ENCODE measurements around the gene ORMDL2. TPM values are rescaled to one million over a fixed set of nuclear protein-coding genes. Genes with fewer than 3 reads are reported as not detected.
"Not testable (repeated sequence)": the region's sequence is repeated elsewhere in the genome, so short reads cannot be mapped to it uniquely, and the experiment has no call there.

ORMDL2 gene
- total and polyA plus RNA-seq, 8 donors, result 0.89 to 53.9 (median 12.7) TPM; not detected in 1

DNA sequence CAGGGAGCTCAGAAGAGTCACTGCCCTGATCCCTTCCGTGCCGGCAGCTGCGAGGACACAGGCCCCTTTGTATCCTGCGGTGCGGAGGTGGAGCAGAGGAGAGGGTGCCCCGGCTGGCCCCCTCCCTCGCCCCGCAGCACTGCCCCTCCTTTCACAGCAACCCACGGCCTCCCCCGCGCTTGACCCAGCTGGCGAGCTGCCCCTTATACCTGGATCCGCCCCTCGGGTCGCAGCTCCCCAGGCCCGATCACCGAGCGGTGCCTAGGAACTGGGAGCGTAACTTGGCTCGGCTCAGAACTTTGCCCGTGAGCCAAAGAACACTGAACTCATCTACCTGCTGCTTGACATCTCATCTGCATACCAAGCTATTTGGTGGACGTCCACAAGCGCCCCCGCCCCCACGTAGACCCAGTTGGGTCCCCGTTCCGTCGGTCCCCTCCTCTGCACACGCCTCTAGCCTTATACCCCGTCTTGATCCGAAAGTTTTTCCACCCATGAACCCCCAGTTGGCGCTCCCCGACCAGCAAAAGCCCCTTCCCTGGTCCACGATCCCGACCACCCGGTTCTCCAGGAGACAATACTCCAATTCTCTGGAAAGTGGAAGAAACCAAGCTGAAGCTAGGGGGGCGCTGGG, 12.2 kb downstream of the ORMDL2 start:
- DNase-seq, result peak; percentile 58 to 83
- intact Hi-C loops (cut with DNase I; ENCODE audit: low total_unique reads), result loop anchor here (5.0 kb wide), 1 partner anchor 92 kb away; no protein-coding TSS in a partner anchor

DNA sequence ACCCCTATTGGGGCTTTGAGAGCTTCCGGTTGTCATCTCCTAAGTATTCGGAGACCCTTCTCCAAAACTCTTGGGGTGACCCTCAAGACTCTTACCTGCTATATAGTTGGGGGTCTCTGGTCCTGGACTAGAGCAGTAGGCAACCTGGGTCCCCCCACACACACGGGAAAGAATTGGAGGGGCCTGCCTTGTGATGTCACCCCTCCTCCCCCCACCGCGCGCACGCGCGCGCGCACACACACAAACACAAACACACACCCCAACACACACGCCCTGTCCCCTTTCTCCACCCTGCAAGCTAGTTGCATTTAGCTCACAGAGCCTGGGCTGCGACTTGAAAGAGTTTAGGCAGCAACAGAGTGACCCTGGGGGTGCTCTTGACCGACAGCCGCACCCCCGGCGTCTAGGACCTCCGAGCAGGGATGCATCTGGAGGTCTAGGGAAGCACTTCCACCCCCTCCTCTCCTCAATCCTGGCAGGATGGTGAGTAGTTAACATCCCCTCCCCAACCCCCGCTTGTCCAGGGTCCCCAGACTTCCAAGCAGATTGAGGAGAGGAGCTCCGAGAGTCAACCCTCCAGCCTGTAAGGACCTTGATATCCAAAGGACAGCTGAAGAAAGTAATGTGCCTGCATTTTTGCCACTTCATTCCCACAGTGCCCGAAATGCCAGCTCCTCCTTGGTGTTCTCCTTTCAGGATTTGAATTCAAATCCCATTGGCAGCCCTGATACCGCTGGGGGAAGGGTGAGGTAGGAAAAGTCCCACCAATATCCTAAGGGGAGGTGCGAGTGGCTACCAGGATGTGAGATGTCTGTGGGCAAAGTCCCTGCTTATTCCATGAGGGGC, 13.0 kb downstream of the ORMDL2 start:
- Histone ChIP-seq H3K4me3 (peak overlapping the region; percentile 88 to 98 (median 92)), H3K27me3 (no peaks in the 10 kb centered on the region), H3K9me3 (no peaks in the 10 kb centered on the region), H3K27ac (peak overlapping the region; percentile 75 to 99 (median 96)), H3K4me1 (peaks cover 27 to 62% (median 52%) of the 10 kb centered on the region in 4 donors), H3K36me3 (peaks cover 0 to 11% (median 3%) of the 10 kb centered on the region in 4 donors)
- peak; percentile 67 to 95 for DNase-seq
- TF ChIP-seq POLR2A (IDR thresholded peaks at IDR 0.05), result no peak
- TF ChIP-seq POLR2AphosphoS5 (IDR thresholded peaks at IDR 0.05), result peak; percentile 31 to 75 (median 46)
- intact Hi-C loops (cut with DNase I; ENCODE audit: low total_unique reads), result loop anchor here (5.0 kb wide), 1 partner anchor 91 kb away; no protein-coding TSS in a partner anchor
- WGBS, 5 donors, result 3 to 10% (median 7%) methylated on average over 19 to 23 of the region's 23 CpGs

More for the DNA sequence above, 12.2 kb downstream of the ORMDL2 start:
- WGBS, 5 donors, result 0 to 1% (median 0%) methylated on average over 33 to 37 of the region's 37 CpGs
- H3K36me3 ChIP-seq, result peaks cover 0 to 5% (median 2%) of the 10 kb centered on the region in 4 donors
- H3K27ac ChIP-seq, result peak overlapping the region; percentile 75 to 99 (median 96)
- no peak for TF ChIP-seq POLR2A (IDR thresholded peaks at IDR 0.05)
- no peak for TF ChIP-seq EP300 (IDR thresholded peaks at IDR 0.05)
- TF ChIP-seq, protein P1, sequence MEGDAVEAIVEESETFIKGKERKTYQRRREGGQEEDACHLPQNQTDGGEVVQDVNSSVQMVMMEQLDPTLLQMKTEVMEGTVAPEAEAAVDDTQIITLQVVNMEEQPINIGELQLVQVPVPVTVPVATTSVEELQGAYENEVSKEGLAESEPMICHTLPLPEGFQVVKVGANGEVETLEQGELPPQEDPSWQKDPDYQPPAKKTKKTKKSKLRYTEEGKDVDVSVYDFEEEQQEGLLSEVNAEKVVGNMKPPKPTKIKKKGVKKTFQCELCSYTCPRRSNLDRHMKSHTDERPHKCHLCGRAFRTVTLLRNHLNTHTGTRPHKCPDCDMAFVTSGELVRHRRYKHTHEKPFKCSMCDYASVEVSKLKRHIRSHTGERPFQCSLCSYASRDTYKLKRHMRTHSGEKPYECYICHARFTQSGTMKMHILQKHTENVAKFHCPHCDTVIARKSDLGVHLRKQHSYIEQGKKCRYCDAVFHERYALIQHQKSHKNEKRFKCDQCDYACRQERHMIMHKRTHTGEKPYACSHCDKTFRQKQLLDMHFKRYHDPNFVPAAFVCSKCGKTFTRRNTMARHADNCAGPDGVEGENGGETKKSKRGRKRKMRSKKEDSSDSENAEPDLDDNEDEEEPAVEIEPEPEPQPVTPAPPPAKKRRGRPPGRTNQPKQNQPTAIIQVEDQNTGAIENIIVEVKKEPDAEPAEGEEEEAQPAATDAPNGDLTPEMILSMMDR (IDR thresholded peaks at IDR 0.05), result no peak
- no peak for TF ChIP-seq POLR2AphosphoS5 (IDR thresholded peaks at IDR 0.05)
- H3K9me3 ChIP-seq, result no peaks in the 10 kb centered on the region
- peaks cover 30 to 69% (median 58%) of the 10 kb centered on the region in 4 donors for H3K4me1 ChIP-seq
- H3K4me3 ChIP-seq, result peak overlapping the region; percentile 88 to 98 (median 92)
- H3K27me3 ChIP-seq, result no peaks in the 10 kb centered on the region

DNA sequence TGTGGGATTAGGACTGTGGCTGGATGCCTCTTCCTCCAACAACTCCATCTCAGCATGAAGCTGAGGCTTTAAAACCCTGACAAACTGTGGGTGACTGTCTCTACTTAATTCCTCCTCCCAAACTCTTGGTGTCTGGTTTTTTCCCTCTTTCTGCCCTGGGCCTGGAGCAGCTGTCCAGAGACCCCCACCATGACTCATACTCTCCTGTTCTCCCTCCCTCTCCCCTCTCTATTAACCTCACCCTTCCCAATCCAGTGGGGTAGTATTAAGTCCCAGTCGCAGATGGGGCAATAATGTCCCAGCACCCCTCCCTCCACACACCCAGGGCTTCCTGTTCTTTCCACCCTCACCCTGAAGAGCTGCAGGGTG, 13.6 kb downstream of the ORMDL2 start:
- Histone ChIP-seq H3K27me3 (no peaks in the 10 kb centered on the region), H3K27ac (peak overlapping the region; percentile 75 to 99 (median 96)), H3K36me3 (peaks cover 0 to 16% (median 3%) of the 10 kb centered on the region in 4 donors), H3K9me3 (no peaks in the 10 kb centered on the region), H3K4me3 (peak overlapping the region; percentile 88 to 98 (median 92)), H3K4me1 (peaks cover 22 to 55% (median 46%) of the 10 kb centered on the region in 4 donors)
- DNase-seq, result peak in 1 of 2 donors; percentile 49
- intact Hi-C loops (cut with DNase I; ENCODE audit: low total_unique reads), result loop anchor here (5.0 kb wide), 1 partner anchor 91 kb away; no protein-coding TSS in a partner anchor
- WGBS, 5 donors, result 24 to 53% (median 36%) methylated on average over 1 of the region's 1 CpG
- TF ChIP-seq POLR2A (IDR thresholded peaks at IDR 0.05) (no peak), EP300 (IDR thresholded peaks at IDR 0.05) (no peak), POLR2AphosphoS5 (IDR thresholded peaks at IDR 0.05) (no peak)
- TF ChIP-seq, protein P1 (IDR thresholded peaks at IDR 0.05), result no peak

DNA sequence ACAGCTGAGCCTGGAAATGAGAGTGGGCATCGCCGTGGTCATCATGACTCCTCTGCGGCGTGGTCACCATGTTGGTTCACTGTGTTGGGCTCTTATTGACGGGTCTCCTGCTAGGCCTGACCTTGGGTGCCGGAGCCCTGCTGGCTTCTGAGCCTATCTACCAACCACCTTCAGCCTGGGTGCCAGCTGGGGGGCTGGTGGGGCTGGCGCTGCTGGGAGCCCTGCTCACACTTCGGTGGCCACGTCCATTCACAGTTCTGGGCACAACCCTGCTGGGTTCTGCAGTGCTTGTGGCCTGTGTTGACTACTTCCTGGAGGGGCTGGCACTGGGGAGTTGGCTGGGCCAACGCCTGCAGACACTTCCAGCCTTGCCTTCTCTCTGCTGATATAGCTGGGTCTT, 15.2 kb downstream of the ORMDL2 start:
- no peak overlapping the region for H3K4me3 ChIP-seq
- H3K36me3 ChIP-seq, result peaks cover 0 to 16% (median 5%) of the 10 kb centered on the region in 4 donors
- intact Hi-C loops (cut with DNase I; ENCODE audit: low total_unique reads), result loop anchor here (5.0 kb wide), 1 partner anchor 89 kb away; no protein-coding TSS in a partner anchor
- TF ChIP-seq EP300 (IDR thresholded peaks at IDR 0.05), result no peak
- TF ChIP-seq POLR2A (IDR thresholded peaks at IDR 0.05), result no peak
- TF ChIP-seq POLR2AphosphoS5 (IDR thresholded peaks at IDR 0.05), result no peak
- TF ChIP-seq, protein P1 (IDR thresholded peaks at IDR 0.05), result no peak
- no peak for DNase-seq
- H3K9me3 ChIP-seq, result no peaks in the 10 kb centered on the region
- H3K27me3 ChIP-seq, result no peaks in the 10 kb centered on the region
- WGBS, 5 donors, result 93 to 95% (median 95%) methylated on average over 7 to 10 of the region's 10 CpGs
- peaks cover 7 to 39% (median 31%) of the 10 kb centered on the region in 4 donors for H3K4me1 ChIP-seq
- no peak overlapping the region for H3K27ac ChIP-seq

DNA sequence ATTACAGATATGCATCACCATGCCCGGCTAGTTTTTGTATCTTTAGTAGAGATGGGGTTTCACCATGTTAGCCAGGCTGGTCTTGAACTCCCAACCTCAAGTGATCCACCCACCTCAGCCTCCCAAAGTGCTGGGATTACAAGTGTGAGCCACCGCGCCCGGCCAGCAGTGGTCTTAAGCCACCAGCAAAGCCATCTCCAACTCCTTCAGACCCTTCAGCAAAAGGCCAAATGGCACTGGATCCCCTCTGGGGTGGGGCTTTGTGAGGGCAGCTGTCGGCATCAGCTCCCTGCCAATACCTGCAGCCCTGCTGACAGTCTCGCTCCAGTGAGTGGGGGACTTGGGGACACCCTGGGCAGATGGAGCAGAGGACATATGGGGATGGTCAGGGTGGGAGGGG, 16.6 kb downstream of the ORMDL2 start:
- H3K36me3 ChIP-seq, result peaks cover 0 to 16% (median 6%) of the 10 kb centered on the region in 4 donors
- not testable (repeated sequence) for H3K9me3 ChIP-seq, H3K27me3 ChIP-seq, DNase-seq, H3K27ac ChIP-seq, H3K4me3 ChIP-seq
- H3K4me1 ChIP-seq, result peaks cover 0 to 30% (median 20%) of the 10 kb centered on the region in 4 donors
- WGBS, 5 donors, result 80 to 97% (median 87%) methylated on average over 5 to 6 of the region's 6 CpGs
- intact Hi-C loops (cut with DNase I; ENCODE audit: low total_unique reads), result loop anchor here (5.0 kb wide), 1 partner anchor 88 kb away; no protein-coding TSS in a partner anchor
